Large intestine (tissue), 3 donors: Measurements from ENCODE around the gene NOC3L. TPM values are rescaled to one million over a fixed set of nuclear protein-coding genes. Genes with fewer than 3 reads are reported as not detected.

Experiments used
- DNase-seq, 2 donors: peaks; one replicate each; pipeline versions ENCODE4 v3.0.0 to v3.0.0-alpha.2; 2013
- H3K27ac ChIP-seq: one replicate; pipeline ENCODE4 v1.5.1; 2013; ENCODE audit warnings: low read length
- H3K27me3 ChIP-seq: 2 replicates; pipeline ENCODE4 v1.6.1; 2013; ENCODE audit warnings: low read length; ENCODE audit not compliant: control insufficient read depth, insufficient read depth
- H3K36me3 ChIP-seq: 2 replicates; pipeline ENCODE4 v1.6.1; 2013; ENCODE audit warnings: low read length; ENCODE audit not compliant: control insufficient read depth, insufficient read depth
- H3K4me1 ChIP-seq: one replicate; pipeline ENCODE4 v1.6.1; 2013; ENCODE audit warnings: low read length; ENCODE audit not compliant: control insufficient read depth, insufficient read depth
- H3K4me3 ChIP-seq: one replicate; pipeline ENCODE4 v1.5.1; 2013; ENCODE audit warnings: low read length
- H3K9me3 ChIP-seq: one replicate; pipeline ENCODE4 v1.6.1; 2013; ENCODE audit warnings: mild to moderate bottlenecking, low read depth, low read length, moderate library complexity; ENCODE audit not compliant: control insufficient read depth
- WGBS: methylation state at CpG from one replicate; pipeline ENCODE4 v1.1.5; 2013; ENCODE audit warnings: low lambda C conversion rate; ENCODE audit not compliant: insufficient coverage; 5-methylcytosine and 5-hydroxymethylcytosine counted together
- polyA plus RNA-seq: library from polyadenylated mRNA; unstranded; fragments of 120-200 nt; gene quantifications from one replicate; pipeline ENCODE4 v1.2.1, GENCODE V29; 2013

NOC3L gene
- polyA plus RNA-seq, 1 donor, result 13.7 TPM

DNA sequence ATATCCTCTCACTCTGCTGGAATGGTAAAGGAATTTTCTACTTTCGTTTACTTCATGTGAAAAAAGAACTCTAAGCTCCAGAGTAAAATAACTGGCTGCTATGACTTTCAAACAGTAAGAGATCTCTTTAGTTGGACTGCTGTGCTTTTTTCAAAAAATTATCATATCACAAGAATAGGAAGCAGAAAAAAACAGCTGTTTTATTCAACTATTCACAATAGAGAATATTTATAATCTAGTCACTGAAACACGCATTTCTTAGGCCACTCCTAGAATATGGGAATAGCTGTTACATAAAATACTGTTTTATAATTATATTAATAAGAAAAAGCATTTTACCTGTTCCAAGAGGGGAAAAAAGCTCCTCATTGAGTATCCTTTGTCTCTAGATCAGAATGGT lies 29.7 kb downstream of the NOC3L start:
- Histone ChIP-seq H3K27me3 (no peaks in the 10 kb centered on the region), H3K9me3 (no peaks in the 10 kb centered on the region), H3K4me3 (no peak overlapping the region), H3K4me1 (no peaks in the 10 kb centered on the region), H3K36me3 (peaks cover 49% of the 10 kb centered on the region), H3K27ac (no peak overlapping the region)
- 100% methylated on average over 1 of the region's 2 CpGs for WGBS
- DNase-seq, result no peak

DNA sequence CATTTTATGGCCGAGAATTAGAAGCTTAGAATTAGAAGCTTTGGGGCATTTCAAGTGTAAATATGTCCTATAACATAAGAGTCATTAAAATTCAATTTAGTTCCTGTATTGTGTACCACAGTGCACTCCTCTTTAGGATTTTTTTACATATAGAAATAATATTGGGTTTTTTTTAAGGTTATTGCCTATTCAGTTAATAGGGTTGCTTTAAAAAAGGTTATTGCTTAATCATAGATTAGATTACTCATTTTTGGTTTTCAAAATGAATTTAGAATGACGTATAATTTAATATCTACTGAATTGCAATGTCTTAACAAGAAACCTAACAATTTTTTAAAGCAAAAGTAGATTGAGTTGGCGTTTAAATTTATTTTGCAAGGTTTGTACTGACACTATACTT lies 34.1 kb downstream of the NOC3L start:
- WGBS, result no CpG with 5 or more reads among the region's 3 CpGs
- Histone ChIP-seq H3K4me1 (no peaks in the 10 kb centered on the region), H3K27me3 (no peaks in the 10 kb centered on the region), H3K27ac (no peak overlapping the region), H3K9me3 (no peaks in the 10 kb centered on the region), H3K36me3 (peaks cover 48% of the 10 kb centered on the region), H3K4me3 (no peak overlapping the region)
- no peak for DNase-seq

DNA sequence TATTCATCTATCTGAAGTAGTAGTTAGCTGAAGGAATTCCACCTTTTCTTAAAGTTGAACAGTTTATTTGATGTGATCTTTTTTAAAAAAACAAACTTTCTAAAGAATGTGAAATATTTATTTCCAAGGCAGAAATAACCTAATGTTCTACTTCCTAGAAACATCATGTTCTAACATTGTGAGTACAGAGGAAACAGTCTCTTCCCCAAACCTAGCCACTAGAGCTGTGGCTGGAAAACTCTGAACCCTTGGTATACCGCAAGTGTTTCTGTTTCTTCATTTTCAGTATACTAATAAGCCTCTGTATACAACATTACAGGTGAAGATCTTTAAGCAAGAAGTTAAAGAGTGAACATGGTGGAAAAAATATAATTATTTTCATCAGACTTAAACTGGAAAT lies 35.1 kb downstream of the NOC3L start:
- Histone ChIP-seq H3K27me3 (no peaks in the 10 kb centered on the region), H3K36me3 (peaks cover 51% of the 10 kb centered on the region), H3K4me1 (no peaks in the 10 kb centered on the region), H3K27ac (no peak overlapping the region), H3K4me3 (no peak overlapping the region), H3K9me3 (no peaks in the 10 kb centered on the region)
- DNase-seq, result no peak
- WGBS, result 80% methylated on average over 1 of the region's 1 CpG

DNA sequence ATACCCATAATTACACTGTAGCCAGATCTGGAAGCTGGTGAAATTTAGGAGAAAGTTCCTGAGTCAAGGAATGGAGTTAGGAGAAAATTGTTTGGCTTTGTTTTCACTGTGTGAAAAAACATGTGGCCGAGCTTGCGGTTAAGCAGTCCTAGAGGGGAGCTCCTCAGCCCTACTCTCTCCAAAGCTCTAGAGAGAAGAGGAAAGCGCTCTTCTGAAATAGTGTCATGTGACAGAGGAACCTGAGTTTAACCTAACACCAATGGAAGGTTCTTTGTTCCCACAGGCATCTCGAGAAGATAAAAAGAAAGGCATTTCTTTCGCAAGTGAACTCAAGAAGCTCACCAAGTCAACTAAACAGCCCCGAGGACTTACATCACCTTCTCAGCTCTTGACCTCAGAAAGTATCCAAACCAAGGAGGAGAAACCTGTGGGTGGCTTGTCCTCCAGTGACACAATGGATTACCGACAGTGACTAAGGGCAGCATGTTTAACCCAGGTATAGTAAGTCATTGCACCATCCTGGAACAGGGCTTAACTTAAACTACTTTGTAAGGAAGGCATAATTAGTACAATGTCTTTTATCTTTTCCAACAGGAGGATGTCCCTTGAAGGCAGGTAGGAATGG lies 38.0 kb downstream of the NOC3L start:
- H3K36me3 ChIP-seq, result peaks cover 49% of the 10 kb centered on the region
- no peak for DNase-seq
- H3K4me1 ChIP-seq, result no peaks in the 10 kb centered on the region
- H3K4me3 ChIP-seq, result no peak overlapping the region
- H3K27me3 ChIP-seq, result no peaks in the 10 kb centered on the region
- H3K27ac ChIP-seq, result no peak overlapping the region
- no peaks in the 10 kb centered on the region for H3K9me3 ChIP-seq
- WGBS, result 90% methylated on average over 2 of the region's 7 CpGs

DNA sequence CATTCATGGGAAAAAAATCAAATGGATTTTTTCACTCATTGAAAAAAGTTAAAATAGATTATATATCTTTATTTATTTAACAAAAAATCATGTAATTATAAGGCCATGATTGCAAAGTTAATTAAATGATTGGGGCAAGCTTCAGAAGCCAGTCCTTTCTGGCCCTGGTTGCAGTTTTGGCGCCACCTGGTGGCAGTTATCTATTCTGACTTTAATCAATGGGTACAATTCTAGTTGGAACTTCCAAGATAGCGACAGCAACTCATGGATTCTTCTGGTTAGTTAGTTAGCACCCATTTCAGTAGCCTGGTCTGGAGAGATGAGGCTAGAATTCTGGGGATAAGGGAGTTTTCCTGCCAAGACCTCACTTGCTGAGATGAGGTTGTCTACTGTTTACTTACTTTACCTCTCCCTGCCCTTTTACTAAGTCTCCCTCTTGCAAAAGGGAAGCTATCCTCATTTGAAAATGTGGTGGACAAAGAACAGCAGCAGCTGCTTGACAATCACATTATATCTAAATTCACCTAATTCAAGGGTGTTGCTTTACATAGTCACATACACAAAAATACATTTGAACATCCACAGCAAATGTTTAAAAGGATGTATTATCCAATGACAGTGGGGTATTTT lies 42.3 kb downstream of the NOC3L start:
- Histone ChIP-seq H3K4me1 (peaks cover 5% of the 10 kb centered on the region), H3K36me3 (peaks cover 33% of the 10 kb centered on the region)
- peak; percentile 43 to 44 for DNase-seq

DNA sequence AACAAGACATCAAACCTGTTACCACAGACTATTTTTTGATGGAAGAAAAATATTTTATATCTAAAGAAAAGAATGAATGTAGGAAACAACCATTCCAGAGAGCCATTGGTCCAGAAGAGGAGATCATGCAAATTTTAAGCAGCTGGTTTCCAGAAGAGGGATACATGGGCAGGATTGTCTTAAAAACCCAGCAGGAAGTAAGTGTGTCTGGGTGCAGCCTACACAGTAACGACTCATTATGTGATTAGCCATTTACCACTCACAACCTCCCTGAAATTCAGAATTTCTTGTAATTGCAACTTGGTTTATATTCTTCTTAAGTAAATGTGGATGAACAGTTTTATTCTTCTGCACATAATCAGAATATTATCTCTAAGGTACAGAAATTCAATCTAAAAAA lies 46.2 kb downstream of the NOC3L start:
- Histone ChIP-seq H3K27me3 (no peaks in the 10 kb centered on the region), H3K4me1 (peaks cover 12% of the 10 kb centered on the region), H3K4me3 (no peak overlapping the region), H3K9me3 (no peaks in the 10 kb centered on the region), H3K36me3 (peaks cover 9% of the 10 kb centered on the region), H3K27ac (peak overlapping the region; percentile 70)
- no peak for DNase-seq
- 60% methylated on average over 1 of the region's 1 CpG for WGBS

More for the DNA sequence above, 42.3 kb downstream of the NOC3L start:
- WGBS, result no CpG with 5 or more reads among the region's 2 CpGs
- Histone ChIP-seq H3K27me3 (no peaks in the 10 kb centered on the region), H3K4me3 (no peak overlapping the region), H3K27ac (no peak overlapping the region), H3K9me3 (no peaks in the 10 kb centered on the region)

DNA sequence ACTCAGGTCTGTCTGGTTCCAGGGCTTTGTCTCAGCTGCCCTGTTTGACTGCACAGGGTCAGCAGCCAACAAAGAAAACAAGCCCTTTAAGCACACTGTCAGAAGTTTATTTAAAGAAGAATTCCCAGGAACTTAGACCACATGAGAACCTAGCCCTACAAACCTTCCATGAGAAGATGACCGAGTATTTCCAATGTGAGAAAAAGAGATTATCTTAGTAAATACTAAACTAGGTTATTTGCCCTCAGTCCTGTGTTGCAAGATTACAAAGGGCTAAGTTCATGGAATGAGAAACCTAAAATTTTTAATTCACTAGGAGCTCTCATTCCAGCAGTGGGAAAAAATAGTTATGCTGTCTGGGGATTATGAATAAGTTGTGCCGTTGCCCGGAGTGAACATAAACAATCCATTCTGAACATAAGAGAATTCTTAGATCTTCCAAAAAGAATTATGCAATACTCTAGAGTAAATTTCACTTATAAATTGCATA lies 46.7 kb downstream of the NOC3L start:
- Histone ChIP-seq H3K27me3 (no peaks in the 10 kb centered on the region), H3K4me1 (peaks cover 13% of the 10 kb centered on the region), H3K27ac (peak overlapping the region; percentile 70), H3K36me3 (peaks cover 10% of the 10 kb centered on the region), H3K9me3 (no peaks in the 10 kb centered on the region), H3K4me3 (no peak overlapping the region)
- WGBS, result 67% methylated on average over 2 of the region's 3 CpGs
- peak; percentile 24 to 61 for DNase-seq

DNA sequence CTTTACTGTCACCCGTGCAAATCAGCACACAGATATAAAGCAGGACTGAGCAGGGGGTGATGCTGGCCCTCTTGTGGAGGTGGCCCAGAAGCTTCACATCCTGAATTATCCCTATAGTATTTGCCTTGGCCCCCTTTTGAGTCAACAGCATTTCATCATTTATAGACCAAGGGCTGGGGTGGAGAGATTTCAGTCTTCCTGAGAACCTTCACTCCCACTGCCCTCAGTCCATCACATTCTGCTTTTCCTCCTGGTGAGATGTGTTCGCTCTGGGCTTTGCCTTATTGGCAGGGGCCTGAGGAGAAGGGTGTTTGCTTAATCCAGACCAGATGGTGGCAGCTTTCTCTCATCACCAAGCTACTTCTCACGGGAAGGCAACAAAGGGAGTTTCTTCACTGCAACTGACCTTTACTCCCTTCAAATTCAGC lies 47.7 kb downstream of the NOC3L start:
- Histone ChIP-seq H3K36me3 (peaks cover 13% of the 10 kb centered on the region), H3K4me3 (no peak overlapping the region), H3K9me3 (no peaks in the 10 kb centered on the region), H3K4me1 (peaks cover 19% of the 10 kb centered on the region), H3K27ac (peak overlapping the region; percentile 70), H3K27me3 (no peaks in the 10 kb centered on the region)
- WGBS, result 80% methylated on average over 1 of the region's 3 CpGs
- peak; percentile 45 to 71 for DNase-seq

DNA sequence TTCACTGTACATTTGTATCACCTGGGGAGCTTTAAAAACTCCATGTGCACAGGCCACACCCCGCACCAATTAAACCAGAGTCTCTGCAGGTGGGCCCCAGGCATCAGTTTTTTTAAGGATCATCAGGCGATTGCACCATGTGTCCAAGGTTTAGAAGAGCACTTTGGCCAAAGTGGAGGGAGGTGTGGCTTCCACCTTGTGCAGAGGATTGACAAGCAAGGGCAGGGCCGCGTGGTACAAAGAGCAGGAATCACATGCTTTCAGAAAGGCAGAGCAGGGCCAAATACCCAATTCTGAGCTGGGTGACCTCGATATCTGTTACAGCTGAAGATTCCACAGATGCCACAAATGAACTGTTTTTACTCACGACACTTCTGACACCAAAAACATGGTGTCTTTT lies 52.4 kb downstream of the NOC3L start:
- no CpG with 5 or more reads among the region's 6 CpGs for WGBS
- Histone ChIP-seq H3K36me3 (peaks cover 32% of the 10 kb centered on the region), H3K4me3 (no peak overlapping the region), H3K27me3 (no peaks in the 10 kb centered on the region), H3K4me1 (peaks cover 20% of the 10 kb centered on the region), H3K9me3 (no peaks in the 10 kb centered on the region), H3K27ac (peak overlapping the region; percentile 56)
- peak; percentile 86 to 91 for DNase-seq

DNA sequence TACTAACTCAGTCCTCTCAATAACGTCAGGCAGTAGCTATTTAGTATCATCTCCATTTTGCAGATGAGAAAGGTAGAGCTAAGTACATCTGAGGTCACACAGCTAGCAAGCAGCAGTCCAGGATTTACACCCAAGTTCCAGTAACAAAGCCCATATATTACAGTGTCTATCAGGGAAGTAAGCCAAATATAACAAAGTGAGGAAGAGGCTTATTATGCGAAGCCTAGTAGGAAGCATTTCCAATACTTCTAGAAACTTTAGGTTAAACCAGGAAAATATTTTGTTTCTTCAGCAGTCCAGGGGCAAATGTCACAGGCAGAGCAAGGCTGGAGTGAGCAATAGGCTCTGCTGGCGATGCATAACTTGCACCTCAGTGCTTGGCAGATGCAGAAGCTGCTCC lies 53.9 kb downstream of the NOC3L start:
- Histone ChIP-seq H3K27ac (no peak overlapping the region), H3K27me3 (no peaks in the 10 kb centered on the region), H3K36me3 (peaks cover 38% of the 10 kb centered on the region), H3K4me1 (peaks cover 13% of the 10 kb centered on the region), H3K4me3 (no peak overlapping the region), H3K9me3 (no peaks in the 10 kb centered on the region)
- WGBS, result no CpG with 5 or more reads among the region's 3 CpGs
- DNase-seq, result no peak
